Cardiac septum (tissue), 1 donor: Measurements from ENCODE around the gene SHC3. TPM values are rescaled to one million over a fixed set of nuclear protein-coding genes. Genes with fewer than 3 reads are reported as not detected.

Source experiments
- DNase-seq: peaks from one replicate; pipeline ENCODE4 v3.0.0-alpha.2; 2020; ENCODE audit warnings: low spot score
- intact Hi-C: fragments of 100-400 bp; cut with DNase I; formaldehyde crosslinking; loops from one replicate; pipeline ENCODE4 v1.14.0; 2022
- total RNA-seq: library from RNA; stranded (reverse); fragmentation: NEBNext Ultra II Directional; extraction: Animal tissue kit (Norgen Biotek cat#: 25700); gene quantifications from one replicate; pipeline ENCODE4 v1.2.1, GENCODE V29; 2021
- donor health status: DM: no; HTN: no; CAD: no.

SHC3 gene
- total RNA-seq, 1 donor from 2014 or later, result 0.16 TPM

GRCh38 chr9:88996046-88996920 is 182.3 kb downstream of the SHC3 start:
- intact Hi-C loops, result loop anchor here (5.0 kb wide), 1 partner anchor 214 kb away; no protein-coding TSS in a partner anchor
- DNase-seq, result peak; percentile 66

- intact Hi-C loops, result loop anchor here (5.0 kb wide), 1 partner anchor 213 kb away; no protein-coding TSS in a partner anchor
These were observed 183.0 kb downstream of the SHC3 start for GRCh38 chr9:88995627-88996026.

GRCh38 chr9:88995200-88995577 is 183.4 kb downstream of the SHC3 start:
- intact Hi-C loops, result loop anchor here (5.0 kb wide), 1 partner anchor 213 kb away; no protein-coding TSS in a partner anchor
- no peak for DNase-seq

More at GRCh38 chr9:88995627-88996026, 183.0 kb downstream of the SHC3 start:
- no peak for DNase-seq

- intact Hi-C loops, result loop anchor here (5.0 kb wide), 3 partner anchors 42 to 247 kb away; no protein-coding TSS in a partner anchor
- peak; percentile 49 for DNase-seq
These were observed 184.0 kb downstream of the SHC3 start for GRCh38 chr9:88994469-88995199.

GRCh38 chr9:88993871-88994460 is 184.7 kb downstream of the SHC3 start:
- intact Hi-C loops, result loop anchor here (5.0 kb wide), 2 partner anchors 42 to 247 kb away; no protein-coding TSS in a partner anchor
- peak; percentile 54 for DNase-seq

- no peak for DNase-seq
- intact Hi-C loops, result loop anchor here (5.0 kb wide), 2 partner anchors 41 to 246 kb away; no protein-coding TSS in a partner anchor
These were observed 185.3 kb downstream of the SHC3 start for GRCh38 chr9:88993327-88993726.

GRCh38 chr9:88992556-88992955 is 186.1 kb downstream of the SHC3 start:
- intact Hi-C loops, result loop anchor here (5.0 kb wide), 2 partner anchors 40 to 245 kb away; no protein-coding TSS in a partner anchor
- no peak for DNase-seq

- intact Hi-C loops, result loop anchor here (5.0 kb wide), 2 partner anchors 39 to 244 kb away; no protein-coding TSS in a partner anchor
- DNase-seq, result peak; percentile 83
These were observed 187.3 kb downstream of the SHC3 start, which contains the start of gene S1PR3 for GRCh38 chr9:88991066-88992034. Gene S1PR3, plus strand, starts transcription at chr9:88991468. Its CDS starts 9,733 bp downstream, at chr9:89001201.

- intact Hi-C loops, result loop anchor here (5.0 kb wide), 2 partner anchors 38 to 243 kb away; no protein-coding TSS in a partner anchor
- peak; percentile 20 for DNase-seq
These were observed 187.9 kb downstream of the SHC3 start for GRCh38 chr9:88990729-88991065.

- intact Hi-C loops, result loop anchor here (5.0 kb wide), 2 partner anchors 38 to 243 kb away; no protein-coding TSS in a partner anchor
- peak; percentile 56 for DNase-seq
These were observed 188.4 kb downstream of the SHC3 start for GRCh38 chr9:88990041-88990728.

- peak; percentile 36 for DNase-seq
These were observed 189.6 kb downstream of the SHC3 start for GRCh38 chr9:88988796-88989641.

GRCh38 chr9:88987661-88988060 is 191.0 kb downstream of the SHC3 start:
- intact Hi-C loops, result no loop called here
- peak; percentile 44 for DNase-seq

More at GRCh38 chr9:88988796-88989641, 189.6 kb downstream of the SHC3 start:
- intact Hi-C loops, result no loop called here

- intact Hi-C loops, result no loop called here
- DNase-seq, result peak; percentile 1
These were observed 191.8 kb downstream of the SHC3 start for GRCh38 chr9:88986776-88987175.

GRCh38 chr9:88985616-88986015 is 193.0 kb downstream of the SHC3 start:
- DNase-seq, result no peak
- intact Hi-C loops, result no loop called here

- DNase-seq, result no peak
- intact Hi-C loops, result no loop called here
These were observed 194.1 kb downstream of the SHC3 start for GRCh38 chr9:88984543-88984883.

GRCh38 chr9:88983865-88984542 is 194.6 kb downstream of the SHC3 start:
- intact Hi-C loops, result no loop called here
- DNase-seq, result peak; percentile 12
